Prostate gland (tissue), 2 donors: Measurements from ENCODE around the gene FOXP1. TPM values are rescaled to one million over a fixed set of nuclear protein-coding genes. Genes with fewer than 3 reads are reported as not detected.

ENCODE experiments used
- DNase-seq: peaks from one replicate; pipeline ENCODE4 v3.0.0-alpha.2; 2019; ENCODE audit warnings: low spot score
- H3K27ac ChIP-seq, 2 donors: fragments of 200-600 bp; sonication (generic); 2 replicates each; pipeline ENCODE4 v1.5.1; 2017 to 2019
- H3K27me3 ChIP-seq: fragments of 200-600 bp; sonication (generic); replicated peaks from 2 replicates; pipeline ENCODE4 v1.5.1; 2019; ENCODE audit not compliant: insufficient read depth
- H3K36me3 ChIP-seq, 2 donors: fragments of 200-600 bp; sonication (generic); 1 replicate in 1 of 2; 2 replicates in 1 of 2; pipeline versions ENCODE4 v1.5.1 to v1.8.1; 2017 to 2019
- H3K4me1 ChIP-seq: fragments of 200-600 bp; sonication (generic); replicated peaks from 2 replicates; pipeline ENCODE4 v1.5.1; 2019
- H3K4me3 ChIP-seq, 2 donors: fragments of 200-600 bp; sonication (generic); 2 replicates each; pipeline ENCODE4 v1.5.1; 2017 to 2019
- H3K9me3 ChIP-seq: fragments of 200-600 bp; sonication (generic); 2 replicates; pipeline ENCODE4 v1.5.1; 2017
- CTCF ChIP-seq, 4 experiments: fragments of 200-600 bp in 2 of 4; fragments of 450-650 bp in 2 of 4; sonication (generic) in 2 of 4; IDR thresholded peaks; 1 replicate in 3 of 4; 2 replicates in 1 of 4; pipeline ENCODE4 v1.5.1; 2016 to 2019; ENCODE audit warnings: antibody characterized with exemption in 4 of 4, mild to moderate bottlenecking in 2 of 4, moderate library complexity in 2 of 4
- POLR2A ChIP-seq: fragments of 450-650 bp; IDR thresholded peaks from one replicate; pipeline ENCODE4 v1.6.1; 2016; ENCODE audit warnings: antibody characterized with exemption, mild to moderate bottlenecking
- POLR2AphosphoS5 ChIP-seq: sonication (generic); formaldehyde crosslinking; IDR thresholded peaks from one replicate; pipeline ENCODE4 v1.6.1; 2017; ENCODE audit warnings: antibody characterized with exemption
- WGBS: methylation state at CpG from one replicate; pipeline ENCODE4 v1.1.5; 2018; 5-methylcytosine and 5-hydroxymethylcytosine counted together
- intact Hi-C: fragments of 100-400 bp; cut with DNase I; formaldehyde crosslinking; loops from one replicate; pipeline ENCODE4 v1.14.2; 2022
- total RNA-seq, 2 donors: library from RNA; depleted of rRNA; stranded (reverse); fragments of >200 nt; gene quantifications; one replicate each; pipeline ENCODE4 v1.1.0, GENCODE V29; 2016

FOXP1 gene
- total RNA-seq, 2 donors from 2014 or later = 133 to 156 TPM

GRCh38 chr3:71546821-71547220 lies 36.7 kb downstream of the FOXP1 start:
- 85% methylated on average over 2 of the region's 2 CpGs for WGBS
- intact Hi-C loops = no loop called here
- no peaks in the 10 kb centered on the region for H3K36me3 ChIP-seq
- TF ChIP-seq POLR2AphosphoS5 (no peak), POLR2A (no peak), CTCF (IDR thresholded peaks at IDR 0.05) (no peak)
- DNase-seq = no peak
- H3K9me3 ChIP-seq = no peaks in the 10 kb centered on the region
- peaks cover 3% of the 10 kb centered on the region for H3K4me1 ChIP-seq
- H3K4me3 ChIP-seq = no peak overlapping the region
- H3K27ac ChIP-seq = peak overlapping the region in 1 of 2 donors; percentile 13
- H3K27me3 ChIP-seq = no peaks in the 10 kb centered on the region

GRCh38 chr3:71545330-71545729 lies 38.2 kb downstream of the FOXP1 start:
- no peaks in the 10 kb centered on the region for H3K9me3 ChIP-seq
- H3K27ac ChIP-seq = peak overlapping the region in 1 of 2 donors; percentile 17
- 73% methylated on average over 2 of the region's 2 CpGs for WGBS
- peaks cover 5% of the 10 kb centered on the region for H3K4me1 ChIP-seq
- DNase-seq = no peak
- no peak for TF ChIP-seq POLR2A
- TF ChIP-seq POLR2AphosphoS5 = no peak
- no peak for TF ChIP-seq CTCF (IDR thresholded peaks at IDR 0.05)
- intact Hi-C loops = no loop called here
- H3K36me3 ChIP-seq = no peaks in the 10 kb centered on the region
- no peak overlapping the region for H3K4me3 ChIP-seq
- no peaks in the 10 kb centered on the region for H3K27me3 ChIP-seq

- Histone ChIP-seq H3K4me1 (peaks cover 5% of the 10 kb centered on the region), H3K9me3 (no peaks in the 10 kb centered on the region), H3K27me3 (no peaks in the 10 kb centered on the region), H3K36me3 (no peaks in the 10 kb centered on the region), H3K27ac (peak overlapping the region in 1 of 2 donors; percentile 7), H3K4me3 (no peak overlapping the region)
- WGBS = 60% methylated on average over 3 of the region's 3 CpGs
- DNase-seq = no peak
- TF ChIP-seq POLR2A (no peak), POLR2AphosphoS5 (no peak), CTCF (IDR thresholded peaks at IDR 0.05) (no peak)
- intact Hi-C loops = no loop called here
Observed at GRCh38 chr3:71543371-71544016, 40.0 kb downstream of the FOXP1 start.

GRCh38 chr3:71542521-71543370 lies 40.8 kb downstream of the FOXP1 start:
- intact Hi-C loops = no loop called here
- TF ChIP-seq POLR2AphosphoS5 (peak; percentile 85), CTCF (IDR thresholded peaks at IDR 0.05) (no peak)
- H3K4me3 ChIP-seq = no peak overlapping the region
- 37% methylated on average over 23 of the region's 23 CpGs for WGBS
- H3K9me3 ChIP-seq = no peaks in the 10 kb centered on the region
- H3K36me3 ChIP-seq = no peaks in the 10 kb centered on the region
- peaks cover 5% of the 10 kb centered on the region for H3K4me1 ChIP-seq
- peak overlapping the region; percentile 45 to 63 for H3K27ac ChIP-seq
- H3K27me3 ChIP-seq = no peaks in the 10 kb centered on the region
- DNase-seq = peak; percentile 84
